Coronary artery (tissue), 2 donors: ENCODE results near the gene CAPN10.
A peak's percentile ranks its signal among the peaks of the same experiment; 100 is the strongest.

ENCODE experiments used
- DNase-seq: peaks from one replicate; pipeline ENCODE4 v3.0.0-alpha.2; 2017; ENCODE audit warnings: low spot score
- H3K27ac ChIP-seq, 2 donors: fragments of 200-600 bp; sonication (generic); one replicate each; pipeline ENCODE4 v1.5.1; 2016 to 2019
- H3K4me3 ChIP-seq: fragments of 200-600 bp; sonication (generic); 2 replicates; pipeline ENCODE4 v1.5.1; 2016; ENCODE audit warnings: mild to moderate bottlenecking, moderate library complexity
- TF ChIP-seq, protein P1 (sequence below): fragments of 200-600 bp; sonication (generic); IDR thresholded peaks from one replicate; pipeline ENCODE4 v1.5.1; 2019; ENCODE audit warnings: antibody characterized with exemption

CAPN10 gene

DNA sequence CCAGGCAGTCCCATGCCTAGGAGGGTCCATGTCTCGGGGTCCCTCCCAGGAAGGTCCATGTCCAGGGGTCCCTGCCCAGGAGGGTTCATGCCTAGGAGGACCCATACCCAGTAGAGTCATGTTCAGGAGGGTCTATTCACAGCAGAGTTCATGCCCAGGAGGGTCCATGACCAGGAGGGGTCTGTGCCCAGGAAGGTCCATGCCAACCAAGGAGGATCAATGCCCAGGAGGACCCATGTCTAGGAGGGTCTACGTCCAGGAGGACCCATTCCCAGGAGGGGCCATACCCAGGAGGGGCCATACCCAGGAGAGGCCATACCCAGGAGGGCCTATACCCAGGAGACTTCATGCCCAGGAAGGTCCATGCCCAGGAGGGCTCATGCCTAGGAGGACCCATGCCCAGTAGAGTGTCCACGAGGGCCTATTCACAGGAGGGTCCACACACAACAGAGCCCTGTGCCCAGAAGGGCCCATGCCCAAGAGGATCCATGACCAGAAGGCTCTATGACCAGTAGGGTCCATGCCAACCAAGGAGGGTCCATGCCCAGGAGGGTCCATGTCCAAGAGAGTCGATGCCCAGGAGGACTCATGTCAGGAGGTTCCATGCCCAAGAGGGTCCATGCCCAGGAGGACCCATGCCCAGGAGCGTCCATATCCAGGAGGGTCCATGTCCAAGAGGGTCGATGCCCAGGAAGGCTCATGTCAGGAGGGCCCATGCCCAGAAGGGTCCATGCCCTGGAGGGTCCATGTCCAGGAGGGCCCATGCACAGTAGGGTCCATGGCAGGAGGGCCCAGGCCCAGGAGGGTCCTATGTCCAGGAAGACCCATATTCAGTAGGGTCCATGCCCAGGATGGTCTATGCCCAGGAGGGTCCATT is 48.8 kb downstream of the CAPN10 start:
- Histone ChIP-seq H3K27ac (no peak overlapping the region), H3K4me3 (no peak overlapping the region)
- DNase-seq, result peak; percentile 57
- TF ChIP-seq, protein P1, sequence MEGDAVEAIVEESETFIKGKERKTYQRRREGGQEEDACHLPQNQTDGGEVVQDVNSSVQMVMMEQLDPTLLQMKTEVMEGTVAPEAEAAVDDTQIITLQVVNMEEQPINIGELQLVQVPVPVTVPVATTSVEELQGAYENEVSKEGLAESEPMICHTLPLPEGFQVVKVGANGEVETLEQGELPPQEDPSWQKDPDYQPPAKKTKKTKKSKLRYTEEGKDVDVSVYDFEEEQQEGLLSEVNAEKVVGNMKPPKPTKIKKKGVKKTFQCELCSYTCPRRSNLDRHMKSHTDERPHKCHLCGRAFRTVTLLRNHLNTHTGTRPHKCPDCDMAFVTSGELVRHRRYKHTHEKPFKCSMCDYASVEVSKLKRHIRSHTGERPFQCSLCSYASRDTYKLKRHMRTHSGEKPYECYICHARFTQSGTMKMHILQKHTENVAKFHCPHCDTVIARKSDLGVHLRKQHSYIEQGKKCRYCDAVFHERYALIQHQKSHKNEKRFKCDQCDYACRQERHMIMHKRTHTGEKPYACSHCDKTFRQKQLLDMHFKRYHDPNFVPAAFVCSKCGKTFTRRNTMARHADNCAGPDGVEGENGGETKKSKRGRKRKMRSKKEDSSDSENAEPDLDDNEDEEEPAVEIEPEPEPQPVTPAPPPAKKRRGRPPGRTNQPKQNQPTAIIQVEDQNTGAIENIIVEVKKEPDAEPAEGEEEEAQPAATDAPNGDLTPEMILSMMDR, result no peak

DNA sequence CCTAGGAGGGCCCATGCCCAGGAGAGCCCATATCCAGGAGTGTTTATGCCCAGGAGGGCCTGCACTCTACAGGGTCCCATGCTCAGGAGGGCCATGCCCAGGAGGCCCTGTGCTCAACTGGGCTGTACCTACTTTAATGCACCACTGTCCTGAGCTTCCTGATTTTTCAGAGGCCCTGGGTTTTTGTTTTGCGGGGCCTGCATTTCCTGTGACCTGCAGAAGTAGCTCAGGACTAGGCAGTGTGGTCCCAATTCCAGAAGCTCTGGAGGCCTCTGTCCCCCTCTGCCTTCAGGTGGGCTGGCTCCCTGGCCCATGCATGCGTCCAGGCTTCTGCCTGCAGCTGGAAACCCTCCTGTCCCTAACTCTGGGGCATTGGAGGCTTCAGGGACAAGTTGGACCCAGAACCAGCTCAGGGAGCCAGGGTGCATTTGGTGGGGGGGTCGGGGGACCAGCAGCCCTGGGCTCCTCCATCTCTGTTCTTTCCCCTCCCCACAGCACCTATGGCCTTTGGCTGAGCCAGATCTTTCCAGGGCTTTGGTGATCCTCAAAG is 49.5 kb downstream of the CAPN10 start:
- TF ChIP-seq, protein P1, result no peak
- Histone ChIP-seq H3K27ac (no peak overlapping the region), H3K4me3 (no peak overlapping the region)
- DNase-seq, result no peak

DNA sequence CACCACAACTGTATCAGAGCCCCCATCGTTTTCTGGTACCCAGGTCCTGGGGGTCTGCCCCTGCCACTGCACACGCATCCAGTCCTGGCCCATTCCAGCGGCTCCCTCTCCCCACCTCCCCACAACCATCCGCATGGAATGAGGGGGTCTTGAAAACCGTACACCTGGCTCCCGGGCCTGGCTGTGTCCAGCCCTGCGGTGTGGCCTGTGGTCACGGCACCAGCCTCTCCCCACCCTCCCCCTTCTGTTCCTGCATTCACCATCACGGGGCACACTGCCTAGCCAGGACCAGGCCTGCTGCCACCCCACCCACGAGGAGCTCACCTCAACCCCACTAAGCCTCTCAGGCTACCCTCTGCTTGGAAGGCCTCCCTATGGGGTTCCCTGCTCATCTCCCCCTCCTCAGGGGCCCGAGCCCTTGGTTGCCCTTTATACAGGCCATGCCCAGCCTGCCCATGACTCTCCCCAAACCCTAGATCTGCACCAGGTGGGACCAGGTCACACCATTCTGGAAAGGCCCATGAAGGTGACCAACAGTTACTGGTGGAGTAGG is 50.1 kb downstream of the CAPN10 start:
- peak; percentile 61 for DNase-seq
- TF ChIP-seq, protein P1, result no peak
- no peak overlapping the region for H3K4me3 ChIP-seq
- H3K27ac ChIP-seq, result no peak overlapping the region

DNA sequence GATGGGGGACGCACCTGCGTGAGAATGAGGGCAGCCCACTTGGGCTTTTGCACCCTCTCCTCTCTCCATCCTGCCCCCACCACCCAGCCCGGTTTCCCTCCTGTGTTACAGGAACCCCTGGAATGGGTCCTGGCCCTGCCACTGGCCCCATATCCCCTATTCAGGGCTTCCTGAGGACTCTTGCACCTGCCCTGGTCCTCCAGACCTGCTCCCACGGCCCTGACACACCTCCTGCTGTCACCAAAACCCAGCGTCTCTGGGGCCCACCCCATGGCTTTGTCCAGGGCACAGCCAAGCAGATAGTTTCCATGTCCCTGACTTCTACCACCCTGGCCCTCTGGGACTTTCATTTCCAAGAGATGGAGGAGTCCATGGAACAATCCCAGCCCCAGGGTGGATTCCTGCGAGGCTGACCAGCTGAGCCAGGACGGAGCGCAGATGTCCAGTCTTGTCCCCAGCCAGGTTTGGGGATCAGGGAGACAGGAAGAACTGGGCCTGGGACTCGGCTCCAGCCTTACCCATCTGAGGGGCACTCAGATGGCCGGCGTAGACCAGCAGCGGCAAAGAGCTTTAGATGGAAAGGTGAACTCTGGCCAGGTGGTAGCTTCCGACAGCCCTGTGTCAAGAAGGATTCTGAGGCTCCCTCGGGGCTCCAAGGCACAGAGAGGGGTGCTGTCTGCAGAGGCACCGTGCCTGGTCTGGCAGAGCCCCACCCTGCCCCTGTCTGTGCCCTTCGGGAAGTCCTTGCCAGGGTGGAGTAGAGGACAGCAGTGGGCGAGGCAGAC is 50.8 kb downstream of the CAPN10 start:
- H3K27ac ChIP-seq, result no peak overlapping the region
- peak; percentile 70 for DNase-seq
- no peak overlapping the region for H3K4me3 ChIP-seq
- TF ChIP-seq, protein P1, result no peak

DNA sequence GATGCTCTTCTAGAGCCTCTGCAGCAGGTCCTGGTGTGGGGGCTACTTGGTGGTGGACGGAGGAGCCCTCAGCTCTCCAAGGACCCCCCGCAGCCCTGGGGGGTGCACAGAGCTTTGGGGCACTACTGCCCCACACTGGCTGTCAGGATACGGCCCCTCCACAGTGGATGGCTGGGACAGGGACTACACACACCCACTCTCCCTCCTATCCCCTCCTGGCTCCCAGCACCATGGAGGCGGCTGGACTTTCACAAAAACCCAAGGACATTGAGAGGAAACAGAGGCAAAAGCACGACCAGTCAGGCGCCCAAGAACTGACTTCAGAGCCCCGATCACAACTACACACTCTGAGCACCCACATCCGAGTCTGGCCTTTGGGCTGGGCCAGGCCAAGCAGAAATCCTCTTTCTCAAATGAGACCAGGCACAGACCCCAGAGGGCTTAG is 51.4 kb downstream of the CAPN10 start:
- TF ChIP-seq, protein P1, result no peak
- Histone ChIP-seq H3K27ac (no peak overlapping the region), H3K4me3 (no peak overlapping the region)
- no peak for DNase-seq

DNA sequence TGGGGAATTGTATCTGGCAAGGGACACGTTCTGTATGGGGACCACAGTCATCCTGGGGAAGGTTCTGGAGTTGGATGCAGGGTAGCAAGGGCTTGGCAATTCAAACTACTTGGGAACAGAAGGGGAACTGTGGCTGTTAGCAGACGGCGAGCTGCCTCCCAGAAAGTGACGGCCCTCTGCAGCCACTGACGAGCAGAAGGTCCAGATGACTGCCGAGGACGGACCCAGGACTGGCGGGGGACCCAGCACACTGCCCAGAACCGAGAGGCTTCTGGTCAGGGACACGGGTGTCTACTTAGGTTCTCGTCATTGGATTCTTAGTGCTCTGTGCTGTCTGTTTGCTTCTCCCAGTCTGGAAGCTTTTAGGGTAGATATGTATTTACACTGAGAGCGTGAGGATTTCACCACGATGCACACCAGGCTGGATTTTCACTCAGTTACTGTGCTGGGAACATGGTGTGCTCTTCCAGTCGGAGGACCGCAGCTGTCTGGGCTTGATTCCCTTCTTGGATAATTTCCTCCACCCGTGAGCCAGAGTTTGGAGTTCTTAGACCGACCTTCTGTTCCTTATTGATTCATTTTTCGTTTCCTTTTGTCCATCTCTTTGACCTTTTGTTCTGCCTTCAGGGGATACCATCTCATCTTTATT is 52.1 kb downstream of the CAPN10 start:
- TF ChIP-seq, protein P1, result no peak
- Histone ChIP-seq H3K4me3 (no peak overlapping the region), H3K27ac (no peak overlapping the region)
- DNase-seq, result peak; percentile 69
